SK-N-MC (cell line): ENCODE data around the gene SLC46A1.

Experiments used
- EZH2 ChIP-seq: fragments of 200-600 bp; sonication (generic); IDR thresholded peaks from one replicate; pipeline ENCODE4 v1.6.1; 2017; ENCODE audit warnings: antibody characterized with exemption
- POLR2AphosphoS5 ChIP-seq: IDR thresholded peaks from 2 replicates; pipeline ENCODE4 v1.6.1; 2012; ENCODE audit warnings: mild to moderate bottlenecking, low read depth, low read length, borderline replicate concordance

DNA sequence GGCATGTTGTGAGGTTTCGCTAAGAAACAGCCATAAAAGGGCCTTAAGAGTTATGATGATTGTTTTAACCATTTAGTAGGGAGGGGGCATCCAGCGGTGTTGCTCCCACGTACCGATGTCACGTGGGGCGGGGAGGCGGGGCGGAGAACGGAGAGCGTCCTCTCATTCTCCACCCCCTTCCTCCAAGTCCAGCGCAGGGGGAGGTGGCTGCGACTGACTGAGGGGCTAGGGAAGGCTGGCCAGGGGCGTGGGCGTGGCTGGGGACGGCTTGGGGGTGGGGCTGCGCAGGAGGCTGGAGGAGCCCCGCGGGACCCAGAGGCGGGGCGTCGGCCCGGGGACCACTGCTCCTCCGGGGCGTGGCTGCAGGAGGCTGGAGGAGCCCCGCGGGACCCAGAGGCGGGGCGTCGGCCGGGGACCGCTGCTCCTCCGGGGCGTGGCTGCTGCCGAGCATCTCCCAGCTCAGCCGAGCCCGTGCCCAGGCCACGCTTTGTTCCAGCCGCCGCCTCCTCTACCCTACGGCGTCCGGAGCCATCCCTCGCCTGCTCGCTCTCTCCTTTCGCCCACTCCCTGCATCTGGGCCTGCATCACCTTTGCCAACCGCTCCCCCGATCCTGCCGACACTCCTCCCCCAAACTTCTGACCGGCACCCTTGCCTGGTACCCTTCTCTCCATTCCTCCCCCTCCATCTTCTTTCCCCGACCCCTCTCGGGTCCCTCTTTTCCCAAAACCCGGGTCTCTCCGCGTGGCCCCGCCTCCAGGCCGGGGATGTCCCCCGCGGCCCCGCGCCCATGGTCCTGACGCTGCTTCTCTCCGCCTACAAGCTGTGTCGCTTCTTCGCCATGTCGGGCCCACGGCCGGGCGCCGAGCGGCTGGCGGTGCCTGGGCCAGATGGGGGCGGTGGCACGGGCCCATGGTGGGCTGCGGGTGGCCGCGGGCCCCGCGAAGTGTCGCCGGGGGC lies 34.5 kb downstream of the SLC46A1 start, which contains the start of gene SARM1:
- TF ChIP-seq POLR2AphosphoS5 (no peak), EZH2 (no peak)
